Naive thymus-derived CD4-positive, alpha-beta T cell (primary cell): ENCODE data around the gene PTDSS2. TPM values are rescaled to one million over a fixed set of nuclear protein-coding genes. Genes with fewer than 3 reads are reported as not detected.

Experiments used
- ATAC-seq: fragments of 150-1000 bp; cut with Tn5 transposase; 2 replicates; pipeline ENCODE4 v1.10.0; 2021; ENCODE audit warnings: mild to moderate bottlenecking, moderate library complexity
- CTCF ChIA-PET: fragments of 350-600 bp; sonication (Branson Sonifier 250); formaldehyde crosslinking; loops from one replicate; lab custom pipeline; 2021; ENCODE audit warnings: antibody characterized with exemption; lab: Charles Lee
- POLR2A ChIA-PET: fragments of 350-600 bp; sonication (Branson Sonifier 250); formaldehyde crosslinking; loops from one replicate; lab custom pipeline; 2021; ENCODE audit warnings: antibody characterized with exemption, inconsistent platforms; lab: Charles Lee
- DNase-seq, 9 donors: peaks; one replicate each; pipeline versions ENCODE4 v3.0.0 to v3.0.0-alpha.2; 2020 to 2022; ENCODE audit warnings: mixed read lengths in 1 of 9
- H3K27ac ChIP-seq: one replicate; pipeline ENCODE4 v1.7.0; 2013; ENCODE audit warnings: mild to moderate bottlenecking, low read depth, low read length, moderate library complexity
- H3K27me3 ChIP-seq, 2 donors: one replicate each; pipeline ENCODE4 v1.7.0; 2013; ENCODE audit warnings: low read length in 2 of 2, mild to moderate bottlenecking in 2 of 2, moderate library complexity in 2 of 2; ENCODE audit not compliant: control insufficient read depth in 2 of 2, insufficient read depth in 2 of 2
- H3K36me3 ChIP-seq, 3 experiments: 1 replicate in 2 of 3; 2 replicates in 1 of 3; pipeline ENCODE4 v1.7.0; 2013; ENCODE audit warnings: low read length in 3 of 3, mild to moderate bottlenecking in 3 of 3, moderate library complexity in 1 of 3; ENCODE audit not compliant: insufficient read depth in 3 of 3, control insufficient read depth in 2 of 3
- H3K4me1 ChIP-seq, 2 donors: one replicate each; pipeline ENCODE4 v1.7.0; 2013; ENCODE audit warnings: low read length in 2 of 2, mild to moderate bottlenecking in 2 of 2, moderate library complexity in 1 of 2; ENCODE audit not compliant: control insufficient read depth in 2 of 2, insufficient read depth in 2 of 2
- H3K4me3 ChIP-seq: 2 replicates; pipeline ENCODE4 v1.7.0; 2013; ENCODE audit warnings: mild to moderate bottlenecking, low read length
- H3K9me3 ChIP-seq, 3 experiments: 1 replicate in 2 of 3; 2 replicates in 1 of 3; pipeline ENCODE4 v1.7.0; 2013; ENCODE audit warnings: low read length in 3 of 3; ENCODE audit not compliant: control insufficient read depth in 2 of 3
- H3K27ac Mint-ChIP-seq, 9 donors: one replicate each; pipeline ENCODE4 v1.8.0; 2020 to 2022; ENCODE audit warnings: mixed read lengths in 9 of 9, mild to moderate bottlenecking in 8 of 9, moderate library complexity in 5 of 9, inconsistent platforms in 2 of 9
- H3K27me3 Mint-ChIP-seq, 5 donors: one replicate each; pipeline ENCODE4 v1.8.0; 2021 to 2022; ENCODE audit warnings: mixed read lengths in 5 of 5, mild to moderate bottlenecking in 1 of 5
- H3K36me3 Mint-ChIP-seq, 5 donors: one replicate each; pipeline ENCODE4 v1.8.0; 2020 to 2022; ENCODE audit warnings: mixed read lengths in 5 of 5, mild to moderate bottlenecking in 3 of 5, inconsistent platforms in 1 of 5
- H3K4me1 Mint-ChIP-seq, 7 donors: one replicate each; pipeline ENCODE4 v1.8.0; 2020 to 2022; ENCODE audit warnings: mixed read lengths in 7 of 7, mild to moderate bottlenecking in 3 of 7, inconsistent platforms in 1 of 7
- H3K4me3 Mint-ChIP-seq, 10 donors: one replicate each; pipeline ENCODE4 v1.8.0; 2020 to 2022; ENCODE audit warnings: mild to moderate bottlenecking in 10 of 10, mixed read lengths in 10 of 10, moderate library complexity in 6 of 10, inconsistent platforms in 2 of 10
- H3K9me3 Mint-ChIP-seq, 11 donors: one replicate each; pipeline ENCODE4 v1.8.0; 2020 to 2022; ENCODE audit warnings: mixed read lengths in 11 of 11, mild to moderate bottlenecking in 4 of 11, inconsistent platforms in 1 of 11, moderate library complexity in 1 of 11
- intact Hi-C, 2 donors: fragments of 100-400 bp; cut with micrococcal nuclease; formaldehyde crosslinking; loops; one replicate each; pipeline ENCODE4 v1.15.1; 2023
- polyA plus RNA-seq, 2 donors: library from polyadenylated mRNA; unstranded; fragments of 300-500 nt; fragmentation: Illumina TruSeq; gene quantifications; one replicate each; pipeline ENCODE4 v1.2.3, GENCODE V29; 2021
- total RNA-seq, 6 experiments: library from RNA in 5 of 6; stranded (reverse) in 5 of 6; gene quantifications; 1 replicate in 5 of 6; 2 replicates in 1 of 6; pipeline ENCODE4 v1.2.3 and lab custom pipeline; 2021 to 2026

Gene PTDSS2
- total and polyA plus RNA-seq, 7 experiments from 2014 or later = 9.0 to 27.7 (median 19.4) TPM

GRCh38 chr11:488579-488978 is 38.5 kb downstream of the PTDSS2 start:
- no peaks in the 10 kb centered on the region for H3K4me1 Mint-ChIP-seq
- Histone ChIP-seq H3K9me3 (no peaks in the 10 kb centered on the region), H3K36me3 (peaks cover 0 to 32% (median 0%) of the 10 kb centered on the region in 3 experiments), H3K4me3 (no peak overlapping the region), H3K4me1 (no peaks in the 10 kb centered on the region), H3K27ac (no peak overlapping the region), H3K27me3 (no peaks in the 10 kb centered on the region)
- ChIA-PET CTCF (no interaction called here), POLR2A (no interaction called here)
- no peaks in the 10 kb centered on the region for H3K36me3 Mint-ChIP-seq
- no peak for ATAC-seq
- intact Hi-C loops = no loop called here
- no peak overlapping the region for H3K4me3 Mint-ChIP-seq
- H3K27me3 Mint-ChIP-seq = no peaks in the 10 kb centered on the region
- no peaks in the 10 kb centered on the region for H3K9me3 Mint-ChIP-seq
- DNase-seq = no peak
- no peak overlapping the region for H3K27ac Mint-ChIP-seq

DNA sequence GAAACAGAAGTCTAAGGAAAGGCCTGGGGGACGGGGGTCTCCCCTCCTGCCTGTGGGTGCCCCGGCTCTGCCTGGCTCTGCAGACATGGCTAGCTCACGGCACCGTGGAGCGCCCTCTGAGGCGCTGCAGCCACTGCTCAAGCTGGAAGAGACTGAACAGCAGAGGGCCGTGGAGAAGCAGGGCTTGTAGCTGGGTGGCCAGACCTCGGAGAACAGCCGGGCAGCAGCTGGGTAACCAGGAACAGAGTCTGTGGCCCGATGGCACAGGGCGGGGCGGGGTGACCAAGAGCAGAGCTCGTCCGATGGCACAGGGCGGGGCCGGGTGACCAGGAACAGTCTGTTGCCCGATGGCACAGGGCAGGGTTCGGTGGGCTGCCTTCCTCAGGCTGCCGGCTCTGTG is 38.9 kb downstream of the PTDSS2 start:
- Histone ChIP-seq H3K36me3 (peaks cover 0 to 35% (median 0%) of the 10 kb centered on the region in 3 experiments), H3K4me3 (no peak overlapping the region), H3K27me3 (no peaks in the 10 kb centered on the region), H3K9me3 (no peaks in the 10 kb centered on the region), H3K4me1 (no peaks in the 10 kb centered on the region), H3K27ac (no peak overlapping the region)
- Mint-ChIP-seq H3K27ac (no peak overlapping the region), H3K4me3 (no peak overlapping the region), H3K27me3 (no peaks in the 10 kb centered on the region), H3K9me3 (no peaks in the 10 kb centered on the region), H3K36me3 (no peaks in the 10 kb centered on the region), H3K4me1 (no peaks in the 10 kb centered on the region)
- intact Hi-C loops = no loop called here
- DNase-seq (no peak), ATAC-seq (no peak)
- POLR2A ChIA-PET = no interaction called here
- CTCF ChIA-PET = no interaction called here

- intact Hi-C loops = no loop called here
- DNase-seq = no peak
- Mint-ChIP-seq H3K27me3 (no peaks in the 10 kb centered on the region), H3K9me3 (no peaks in the 10 kb centered on the region), H3K36me3 (peaks cover 0 to 4% (median 0%) of the 10 kb centered on the region in 5 donors), H3K4me1 (no peaks in the 10 kb centered on the region), H3K4me3 (no peak overlapping the region), H3K27ac (no peak overlapping the region)
- no peaks in the 10 kb centered on the region for H3K9me3 ChIP-seq
- no peak overlapping the region for H3K4me3 ChIP-seq
- ATAC-seq = no peak
- CTCF ChIA-PET = no interaction called here
- H3K27me3 ChIP-seq = no peaks in the 10 kb centered on the region
- peaks cover 0 to 42% (median 0%) of the 10 kb centered on the region in 3 experiments for H3K36me3 ChIP-seq
- no peak overlapping the region for H3K27ac ChIP-seq
- POLR2A ChIA-PET = no interaction called here
- no peaks in the 10 kb centered on the region for H3K4me1 ChIP-seq
These were observed 39.6 kb downstream of the PTDSS2 start for GRCh38 chr11:489610-490185.

DNA sequence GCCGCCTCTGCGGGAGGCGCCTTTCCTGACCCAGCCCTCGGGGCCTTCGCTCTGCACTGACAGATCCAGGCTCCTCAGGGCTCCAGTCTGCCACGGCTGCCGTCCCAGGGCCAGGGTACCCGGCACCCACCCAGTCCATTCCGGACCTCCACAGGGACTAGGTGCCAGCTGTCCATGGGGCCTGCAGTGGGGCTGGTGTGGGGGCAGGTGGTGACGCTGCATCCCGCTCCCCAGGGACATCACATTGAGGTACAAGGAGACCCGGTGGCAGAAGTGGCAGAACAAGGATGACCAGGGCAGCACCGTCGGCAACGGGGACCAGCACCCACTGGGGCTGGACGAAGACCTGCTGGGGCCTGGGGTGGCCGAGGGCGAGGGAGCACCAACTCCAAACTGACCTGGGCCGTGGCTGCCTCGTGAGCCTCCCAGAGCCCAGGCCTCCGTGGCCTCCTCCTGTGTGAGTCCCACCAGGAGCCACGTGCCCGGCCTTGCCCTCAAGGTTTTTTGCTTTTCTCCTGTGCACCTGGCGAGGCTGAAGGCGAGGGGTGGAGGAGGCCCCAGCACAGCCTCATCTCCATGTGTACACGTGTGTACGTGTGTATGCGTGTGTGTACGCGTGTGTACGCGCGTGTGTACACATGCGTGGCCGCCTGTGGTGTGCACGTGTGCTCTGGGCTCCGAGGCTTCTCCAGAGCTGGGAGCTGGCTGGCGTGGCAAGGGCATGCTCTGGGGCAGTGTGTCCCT is 40.3 kb downstream of the PTDSS2 start:
- H3K27ac Mint-ChIP-seq = no peak overlapping the region
- ChIA-PET POLR2A (no interaction called here), CTCF (no interaction called here)

GRCh38 chr11:490930-491260 is 40.8 kb downstream of the PTDSS2 start:
- Histone ChIP-seq H3K9me3 (no peaks in the 10 kb centered on the region), H3K4me3 (no peak overlapping the region), H3K4me1 (no peaks in the 10 kb centered on the region), H3K36me3 (peaks cover 0 to 54% (median 0%) of the 10 kb centered on the region in 3 experiments), H3K27me3 (no peaks in the 10 kb centered on the region), H3K27ac (no peak overlapping the region)
- intact Hi-C loops = no loop called here
- peaks cover 0 to 2% (median 0%) of the 10 kb centered on the region in 7 donors for H3K4me1 Mint-ChIP-seq
- H3K36me3 Mint-ChIP-seq = peaks cover 0 to 10% (median 6%) of the 10 kb centered on the region in 5 donors
- ChIA-PET CTCF (no interaction called here), POLR2A (no interaction called here)
- no peak for ATAC-seq
- H3K4me3 Mint-ChIP-seq = no peak overlapping the region
- no peaks in the 10 kb centered on the region for H3K9me3 Mint-ChIP-seq
- DNase-seq = no peak
- no peaks in the 10 kb centered on the region for H3K27me3 Mint-ChIP-seq
- H3K27ac Mint-ChIP-seq = no peak overlapping the region

More for the DNA sequence above, 40.3 kb downstream of the PTDSS2 start:
- Mint-ChIP-seq H3K4me1 (no peaks in the 10 kb centered on the region), H3K27me3 (no peaks in the 10 kb centered on the region), H3K4me3 (no peak overlapping the region), H3K9me3 (no peaks in the 10 kb centered on the region), H3K36me3 (peaks cover 0 to 7% (median 3%) of the 10 kb centered on the region in 5 donors)
- H3K4me3 ChIP-seq = no peak overlapping the region
- no peaks in the 10 kb centered on the region for H3K4me1 ChIP-seq
- H3K9me3 ChIP-seq = no peaks in the 10 kb centered on the region
- H3K27me3 ChIP-seq = no peaks in the 10 kb centered on the region
- intact Hi-C loops = no loop called here
- H3K36me3 ChIP-seq = peaks cover 0 to 49% (median 0%) of the 10 kb centered on the region in 3 experiments
- H3K27ac ChIP-seq = no peak overlapping the region
- peak; percentile 12 for ATAC-seq
- DNase-seq = no peak

GRCh38 chr11:491358-491757 is 41.3 kb downstream of the PTDSS2 start:
- no peaks in the 10 kb centered on the region for H3K27me3 ChIP-seq
- ATAC-seq (no peak), DNase-seq (no peak)
- no peak overlapping the region for H3K4me3 ChIP-seq
- ChIA-PET CTCF (no interaction called here), POLR2A (no interaction called here)
- Mint-ChIP-seq H3K27ac (no peak overlapping the region), H3K27me3 (no peaks in the 10 kb centered on the region), H3K4me1 (peaks cover 0 to 3% (median 0%) of the 10 kb centered on the region in 7 donors), H3K4me3 (no peak overlapping the region), H3K36me3 (peaks cover 0 to 11% (median 8%) of the 10 kb centered on the region in 5 donors), H3K9me3 (no peaks in the 10 kb centered on the region)
- no peaks in the 10 kb centered on the region for H3K9me3 ChIP-seq
- intact Hi-C loops = no loop called here
- H3K27ac ChIP-seq = no peak overlapping the region
- no peaks in the 10 kb centered on the region for H3K4me1 ChIP-seq
- H3K36me3 ChIP-seq = peaks cover 0 to 57% (median 0%) of the 10 kb centered on the region in 3 experiments
